ENCODE results near the gene TAF11L9. TPM values are rescaled to one million over a fixed set of nuclear protein-coding genes. Genes with fewer than 3 reads are reported as not detected.
"Not testable (repeated sequence)": the region's sequence is repeated elsewhere in the genome, so short reads cannot be mapped to it uniquely, and the experiment has no call there.

Gene TAF11L9
- not detected for total RNA-seq
- not detected for polyA plus RNA-seq

- H3K27me3 ChIP-seq (ENCODE audit: control insufficient read depth in 4 of 4, insufficient read depth in 4 of 4, low read length in 3 of 4); H3K4me1 ChIP-seq (ENCODE audit: control insufficient read depth in 4 of 4, insufficient read depth in 4 of 4, low read length in 3 of 4); H3K36me3 ChIP-seq (ENCODE audit: control insufficient read depth in 4 of 4, insufficient read depth in 3 of 4, low read depth in 1 of 4, low read length in 3 of 4); DNase-seq (ENCODE audit: low spot score); H3K9ac ChIP-seq (ENCODE audit: low read depth in 1 of 2, low read length in 2 of 2); H3K4me3 ChIP-seq (ENCODE audit: low read depth in 1 of 3, low read length in 3 of 3); H3K9me3 ChIP-seq (ENCODE audit: control insufficient read depth in 4 of 4, low read length in 3 of 4); H3K27ac ChIP-seq (ENCODE audit: low read depth in 1 of 2, low read length in 2 of 2): not testable (repeated sequence)
- 92% methylated on average over 10 of the region's 15 CpGs for WGBS
These were observed at the start of gene TAF11L9 for GRCh38 chr5:17594255-17594654. Gene TAF11L9 (minus strand): TSS chr5:17594394.

- Histone ChIP-seq H3K9ac (ENCODE audit: low read depth in 1 of 2, low read length in 2 of 2) (no peak within 1 kb of the TSS), H3K27me3 (ENCODE audit: control insufficient read depth in 4 of 4, insufficient read depth in 4 of 4, low read length in 3 of 4) (no peaks in the 10 kb centered on the region), H3K27ac (ENCODE audit: low read depth in 1 of 2, low read length in 2 of 2) (no peak within 1 kb of the TSS), H3K36me3 (ENCODE audit: control insufficient read depth in 4 of 4, insufficient read depth in 3 of 4, low read depth in 1 of 4, low read length in 3 of 4) (no peaks in the 10 kb centered on the region), H3K4me3 (ENCODE audit: low read depth in 1 of 3, low read length in 3 of 3) (no peak within 1 kb of the TSS), H3K9me3 (ENCODE audit: control insufficient read depth in 4 of 4, low read length in 3 of 4) (no peaks in the 10 kb centered on the region), H3K4me1 (ENCODE audit: control insufficient read depth in 4 of 4, insufficient read depth in 4 of 4, low read length in 3 of 4) (no peaks in the 10 kb centered on the region)
- no peak for TF ChIP-seq HNF4G (IDR thresholded peaks at IDR 0.05)
- WGBS = 85% methylated on average over 5 of the region's 5 CpGs
- DNase-seq (ENCODE audit: low spot score) = no peak
These were observed 40.0 kb upstream of the TAF11L9 start, which contains the start of gene TAF11L14 for GRCh38 chr5:17634160-17634559. Gene TAF11L14 (plus strand): TSS chr5:17634460.

DNA sequence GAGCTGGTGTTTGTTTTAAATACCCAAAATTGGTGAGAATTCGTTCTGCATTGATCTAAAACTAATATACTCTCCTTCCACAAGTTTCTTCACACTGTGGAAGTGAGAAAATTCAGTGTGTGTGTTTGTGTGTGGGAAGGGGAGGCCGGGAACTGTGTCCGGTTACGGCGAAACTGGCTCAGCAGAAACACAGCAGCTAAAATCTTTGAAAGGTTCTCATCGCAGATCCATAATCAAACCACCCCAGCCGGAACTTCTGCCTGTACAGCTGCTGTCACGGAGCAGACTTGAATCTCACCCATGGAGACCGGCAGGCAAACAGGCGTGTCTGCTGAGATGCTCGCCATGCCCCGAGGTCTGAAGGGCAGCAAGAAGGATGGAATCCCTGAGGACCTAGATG, 37.6 kb upstream of the TAF11L9 start, which contains the start of gene TAF11L13:
TAF11L13 (plus strand) TSS at position 301 of the 400 bp plus-strand sequence.
- not testable (repeated sequence) for H3K4me1 ChIP-seq (ENCODE audit: control insufficient read depth in 4 of 4, insufficient read depth in 4 of 4, low read length in 3 of 4); H3K36me3 ChIP-seq (ENCODE audit: control insufficient read depth in 4 of 4, insufficient read depth in 3 of 4, low read depth in 1 of 4, low read length in 3 of 4); DNase-seq (ENCODE audit: low spot score); H3K4me3 ChIP-seq (ENCODE audit: low read depth in 1 of 3, low read length in 3 of 3); H3K27me3 ChIP-seq (ENCODE audit: control insufficient read depth in 4 of 4, insufficient read depth in 4 of 4, low read length in 3 of 4); H3K9me3 ChIP-seq (ENCODE audit: control insufficient read depth in 4 of 4, low read length in 3 of 4); H3K27ac ChIP-seq (ENCODE audit: low read depth in 1 of 2, low read length in 2 of 2); H3K9ac ChIP-seq (ENCODE audit: low read depth in 1 of 2, low read length in 2 of 2)
- WGBS = 89% methylated on average over 9 of the region's 12 CpGs

DNA sequence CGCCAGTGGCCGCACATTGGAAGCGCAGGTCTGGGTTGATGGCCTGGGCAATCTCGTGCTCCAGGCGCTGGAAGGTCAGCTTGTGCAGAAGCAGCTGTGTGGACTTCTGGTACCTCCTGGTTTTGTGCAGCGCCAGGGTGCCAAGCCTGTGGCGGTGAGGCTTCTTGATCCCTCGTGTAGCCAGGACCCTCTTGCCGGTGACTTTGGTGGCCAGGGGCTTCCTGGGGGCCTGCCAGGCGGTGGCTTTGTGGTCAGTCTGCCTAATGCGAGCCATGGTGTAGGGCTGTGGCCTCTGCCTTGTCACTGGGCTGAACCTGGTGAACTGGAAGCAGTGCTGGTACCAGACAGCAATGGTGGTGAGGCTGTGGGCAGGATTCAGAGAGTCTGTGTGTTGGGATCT, 31.5 kb upstream of the TAF11L9 start:
- no peaks in the 10 kb centered on the region for H3K4me1 ChIP-seq (ENCODE audit: control insufficient read depth in 4 of 4, insufficient read depth in 4 of 4, low read length in 3 of 4)
- no peak overlapping the region for H3K27ac ChIP-seq (ENCODE audit: low read depth in 1 of 2, low read length in 2 of 2)
- TF ChIP-seq CTCF (IDR thresholded peaks at IDR 0.05; ENCODE audit: low read depth, low read length, missing input control) (no peak), SP1 (IDR thresholded peaks at IDR 0.05) (no peak), GABPA (IDR thresholded peaks at IDR 0.05 in 1 of 2, conservative IDR thresholded peaks at IDR 0.05 in 1 of 2) (no peak), JUND (IDR thresholded peaks at IDR 0.05) (no peak), FOXA2 (IDR thresholded peaks at IDR 0.05) (no peak)
- H3K9ac ChIP-seq (ENCODE audit: low read depth in 1 of 2, low read length in 2 of 2) = no peak overlapping the region
- no peaks in the 10 kb centered on the region for H3K36me3 ChIP-seq (ENCODE audit: control insufficient read depth in 4 of 4, insufficient read depth in 3 of 4, low read depth in 1 of 4, low read length in 3 of 4)
- no peak for DNase-seq (ENCODE audit: low spot score)
- no peak overlapping the region for H3K4me3 ChIP-seq (ENCODE audit: low read depth in 1 of 3, low read length in 3 of 3)
- no peaks in the 10 kb centered on the region for H3K27me3 ChIP-seq (ENCODE audit: control insufficient read depth in 4 of 4, insufficient read depth in 4 of 4, low read length in 3 of 4)
- no peaks in the 10 kb centered on the region for H3K9me3 ChIP-seq (ENCODE audit: control insufficient read depth in 4 of 4, low read length in 3 of 4)
- WGBS = 91% methylated on average over 11 of the region's 11 CpGs

DNA sequence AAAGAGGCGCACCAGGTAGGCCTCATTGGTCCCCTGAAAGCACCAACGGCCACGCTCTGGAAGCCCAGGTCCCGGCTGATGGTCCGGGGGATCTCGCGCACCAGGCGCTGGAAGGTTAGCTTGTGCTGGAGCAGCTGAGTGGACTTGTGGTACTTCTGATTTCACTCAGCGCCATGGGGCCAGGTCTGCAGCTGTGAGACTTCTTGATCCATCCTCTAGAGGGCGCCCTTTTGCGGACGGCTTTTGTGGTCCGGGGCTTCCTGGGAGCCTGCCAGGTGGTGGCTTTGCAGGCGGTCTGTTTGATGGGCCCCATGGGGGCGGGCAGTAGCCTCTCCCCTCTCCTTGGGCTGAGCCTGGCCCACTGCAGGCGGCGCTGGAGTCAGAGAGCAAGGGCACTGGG, 26.4 kb upstream of the TAF11L9 start:
- Histone ChIP-seq H3K27me3 (ENCODE audit: control insufficient read depth in 4 of 4, insufficient read depth in 4 of 4, low read length in 3 of 4) (no peaks in the 10 kb centered on the region), H3K4me3 (ENCODE audit: low read depth in 1 of 3, low read length in 3 of 3) (no peak overlapping the region), H3K4me1 (ENCODE audit: control insufficient read depth in 4 of 4, insufficient read depth in 4 of 4, low read length in 3 of 4) (no peaks in the 10 kb centered on the region), H3K9ac (ENCODE audit: low read depth in 1 of 2, low read length in 2 of 2) (no peak overlapping the region), H3K9me3 (ENCODE audit: control insufficient read depth in 4 of 4, low read length in 3 of 4) (no peaks in the 10 kb centered on the region), H3K27ac (ENCODE audit: low read depth in 1 of 2, low read length in 2 of 2) (no peak overlapping the region), H3K36me3 (ENCODE audit: control insufficient read depth in 4 of 4, insufficient read depth in 3 of 4, low read depth in 1 of 4, low read length in 3 of 4) (no peaks in the 10 kb centered on the region)
- WGBS = 81% methylated on average over 17 of the region's 17 CpGs
- DNase-seq (ENCODE audit: low spot score) = no peak
- TF ChIP-seq JUND (IDR thresholded peaks at IDR 0.05) (no peak), SP1 (IDR thresholded peaks at IDR 0.05) (no peak), TAF1 (conservative IDR thresholded peaks at IDR 0.05) (no peak), RXRA (IDR thresholded peaks at IDR 0.05) (no peak), GABPA (IDR thresholded peaks at IDR 0.05 in 1 of 2, conservative IDR thresholded peaks at IDR 0.05 in 1 of 2) (no peak), HNF4G (IDR thresholded peaks at IDR 0.05) (no peak), RAD21 (IDR thresholded peaks at IDR 0.05) (no peak), FOXA2 (IDR thresholded peaks at IDR 0.05) (no peak), EGR1 (IDR thresholded peaks at IDR 0.05; ENCODE audit: low read depth in 2 of 2) (no peak), HNF4A (conservative IDR thresholded peaks at IDR 0.05) (no peak), YY1 (IDR thresholded peaks at IDR 0.05) (no peak)
- TF ChIP-seq, protein P1, sequence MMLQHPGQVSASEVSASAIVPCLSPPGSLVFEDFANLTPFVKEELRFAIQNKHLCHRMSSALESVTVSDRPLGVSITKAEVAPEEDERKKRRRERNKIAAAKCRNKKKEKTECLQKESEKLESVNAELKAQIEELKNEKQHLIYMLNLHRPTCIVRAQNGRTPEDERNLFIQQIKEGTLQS (IDR thresholded peaks at IDR 0.05) = no peak
- TF ChIP-seq, protein P2, sequence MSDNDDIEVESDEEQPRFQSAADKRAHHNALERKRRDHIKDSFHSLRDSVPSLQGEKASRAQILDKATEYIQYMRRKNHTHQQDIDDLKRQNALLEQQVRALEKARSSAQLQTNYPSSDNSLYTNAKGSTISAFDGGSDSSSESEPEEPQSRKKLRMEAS (IDR thresholded peaks at IDR 0.05) = no peak
- TF ChIP-seq, protein P3, sequence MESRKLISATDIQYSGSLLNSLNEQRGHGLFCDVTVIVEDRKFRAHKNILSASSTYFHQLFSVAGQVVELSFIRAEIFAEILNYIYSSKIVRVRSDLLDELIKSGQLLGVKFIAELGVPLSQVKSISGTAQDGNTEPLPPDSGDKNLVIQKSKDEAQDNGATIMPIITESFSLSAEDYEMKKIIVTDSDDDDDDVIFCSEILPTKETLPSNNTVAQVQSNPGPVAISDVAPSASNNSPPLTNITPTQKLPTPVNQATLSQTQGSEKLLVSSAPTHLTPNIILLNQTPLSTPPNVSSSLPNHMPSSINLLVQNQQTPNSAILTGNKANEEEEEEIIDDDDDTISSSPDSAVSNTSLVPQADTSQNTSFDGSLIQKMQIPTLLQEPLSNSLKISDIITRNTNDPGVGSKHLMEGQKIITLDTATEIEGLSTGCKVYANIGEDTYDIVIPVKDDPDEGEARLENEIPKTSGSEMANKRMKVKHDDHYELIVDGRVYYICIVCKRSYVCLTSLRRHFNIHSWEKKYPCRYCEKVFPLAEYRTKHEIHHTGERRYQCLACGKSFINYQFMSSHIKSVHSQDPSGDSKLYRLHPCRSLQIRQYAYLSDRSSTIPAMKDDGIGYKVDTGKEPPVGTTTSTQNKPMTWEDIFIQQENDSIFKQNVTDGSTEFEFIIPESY (IDR thresholded peaks at IDR 0.05) = no peak

All from liver (tissue), 9 donors.